Left ventricle myocardium inferior (tissue), 1 donor: ENCODE data around the gene SELENOK. TPM values are rescaled to one million over a fixed set of nuclear protein-coding genes. Genes with fewer than 3 reads are reported as not detected.

Source experiments
- DNase-seq: peaks from one replicate; pipeline ENCODE4 v3.0.0-alpha.2; 2020
- H3K27ac ChIP-seq: fragments of 200-600 bp; replicated peaks from 2 replicates; pipeline ENCODE4 v1.8.0; 2021
- H3K27me3 ChIP-seq: fragments of 200-600 bp; 2 replicates; pipeline ENCODE4 v1.8.0; 2021; ENCODE audit warnings: low read depth
- H3K36me3 ChIP-seq: fragments of 200-600 bp; 2 replicates; pipeline ENCODE4 v1.8.0; 2021
- H3K4me1 ChIP-seq: fragments of 200-600 bp; 2 replicates; pipeline ENCODE4 v1.8.0; 2021
- H3K4me3 ChIP-seq: fragments of 200-600 bp; 2 replicates; pipeline ENCODE4 v1.8.0; 2021; ENCODE audit warnings: mild to moderate bottlenecking, moderate library complexity
- H3K9me3 ChIP-seq: fragments of 200-600 bp; replicated peaks from 2 replicates; pipeline ENCODE4 v1.8.0; 2021
- intact Hi-C: fragments of 100-400 bp; cut with micrococcal nuclease; formaldehyde crosslinking; loops from one replicate; pipeline ENCODE4 v1.11.0; 2022
- total RNA-seq: library from RNA; stranded (reverse); fragmentation: NEBNext Ultra II Directional; extraction: Animal tissue kit (Norgen Biotek cat#: 25700); gene quantifications from one replicate; pipeline ENCODE4 v1.2.1, GENCODE V29; 2021
- TF ChIP-seq, protein P1 (sequence below): fragments of 200-600 bp; IDR thresholded peaks from 2 replicates; pipeline ENCODE4 v1.8.0; 2021; ENCODE audit warnings: antibody characterized with exemption, mild to moderate bottlenecking, borderline replicate concordance
- donor health status: DM: no; HTN: yes; CAD: no; lungs with severe emphysema.

SELENOK gene
- total RNA-seq, 1 donor from 2014 or later = 126 TPM

DNA sequence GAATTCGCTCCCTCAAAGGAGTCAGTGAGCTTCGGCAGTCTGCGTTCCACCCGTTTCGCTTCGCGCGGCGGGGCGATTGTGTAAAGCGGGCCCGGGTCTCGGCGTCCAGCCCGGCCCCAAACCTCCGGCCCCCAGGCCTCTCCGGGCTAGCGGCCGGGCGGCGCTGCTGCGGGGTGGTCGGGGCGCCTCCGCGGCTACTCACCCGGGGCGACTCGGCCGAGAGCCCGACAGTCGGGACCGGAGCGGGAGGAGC is 45.9 kb downstream of the SELENOK start:
- intact Hi-C loops = no loop called here
- DNase-seq = no peak
- TF ChIP-seq, protein P1, sequence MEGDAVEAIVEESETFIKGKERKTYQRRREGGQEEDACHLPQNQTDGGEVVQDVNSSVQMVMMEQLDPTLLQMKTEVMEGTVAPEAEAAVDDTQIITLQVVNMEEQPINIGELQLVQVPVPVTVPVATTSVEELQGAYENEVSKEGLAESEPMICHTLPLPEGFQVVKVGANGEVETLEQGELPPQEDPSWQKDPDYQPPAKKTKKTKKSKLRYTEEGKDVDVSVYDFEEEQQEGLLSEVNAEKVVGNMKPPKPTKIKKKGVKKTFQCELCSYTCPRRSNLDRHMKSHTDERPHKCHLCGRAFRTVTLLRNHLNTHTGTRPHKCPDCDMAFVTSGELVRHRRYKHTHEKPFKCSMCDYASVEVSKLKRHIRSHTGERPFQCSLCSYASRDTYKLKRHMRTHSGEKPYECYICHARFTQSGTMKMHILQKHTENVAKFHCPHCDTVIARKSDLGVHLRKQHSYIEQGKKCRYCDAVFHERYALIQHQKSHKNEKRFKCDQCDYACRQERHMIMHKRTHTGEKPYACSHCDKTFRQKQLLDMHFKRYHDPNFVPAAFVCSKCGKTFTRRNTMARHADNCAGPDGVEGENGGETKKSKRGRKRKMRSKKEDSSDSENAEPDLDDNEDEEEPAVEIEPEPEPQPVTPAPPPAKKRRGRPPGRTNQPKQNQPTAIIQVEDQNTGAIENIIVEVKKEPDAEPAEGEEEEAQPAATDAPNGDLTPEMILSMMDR = no peak
- Histone ChIP-seq H3K9me3 (no peaks in the 10 kb centered on the region), H3K27ac (peak overlapping the region; percentile 78), H3K36me3 (no peaks in the 10 kb centered on the region), H3K27me3 (peaks cover 51% of the 10 kb centered on the region), H3K4me1 (peaks cover 30% of the 10 kb centered on the region), H3K4me3 (peak overlapping the region; percentile 81)

DNA sequence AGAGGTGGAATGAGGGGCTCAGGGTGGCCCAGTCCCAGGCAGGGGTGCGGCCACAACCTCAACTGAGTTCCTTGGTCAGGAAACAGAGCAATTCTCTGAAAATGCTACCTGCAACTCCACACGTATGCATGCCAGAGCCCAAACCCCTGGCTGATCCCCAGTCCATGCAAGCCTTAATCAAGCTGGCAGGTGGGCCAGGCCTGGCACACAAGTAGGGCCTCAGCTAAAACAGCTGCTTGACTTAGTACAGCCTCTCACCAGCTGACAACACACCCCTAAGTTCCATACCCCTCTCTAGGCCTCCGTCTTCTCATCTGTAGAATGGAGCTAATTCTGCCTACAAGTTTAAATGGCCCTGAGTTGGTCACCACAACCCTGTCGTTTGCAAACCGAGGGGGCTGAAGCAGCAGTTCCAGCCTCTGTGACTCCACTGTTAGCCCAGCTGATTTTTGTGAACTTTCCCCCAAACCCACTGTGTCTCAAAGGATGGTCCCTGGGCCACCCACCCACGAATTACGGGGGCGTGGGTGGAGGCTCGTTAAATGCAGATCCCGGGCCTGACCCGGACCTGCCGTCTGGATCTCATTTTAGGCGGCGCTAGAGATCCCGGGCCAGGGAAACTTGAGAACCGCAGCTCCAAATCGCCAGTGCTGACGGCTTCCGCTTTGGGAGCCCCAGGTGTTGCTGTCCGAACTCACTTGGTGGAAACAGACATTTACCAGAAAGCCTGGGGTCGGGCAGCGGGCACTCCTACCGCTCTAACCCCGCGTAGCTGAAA is 46.4 kb downstream of the SELENOK start:
- H3K4me1 ChIP-seq = peaks cover 30% of the 10 kb centered on the region
- peaks cover 51% of the 10 kb centered on the region for H3K27me3 ChIP-seq
- intact Hi-C loops = no loop called here
- H3K27ac ChIP-seq = peak overlapping the region; percentile 78
- peak overlapping the region; percentile 81 for H3K4me3 ChIP-seq
- H3K36me3 ChIP-seq = no peaks in the 10 kb centered on the region
- TF ChIP-seq, protein P1 = peak; percentile 38
- DNase-seq = peak; percentile 52
- no peaks in the 10 kb centered on the region for H3K9me3 ChIP-seq

DNA sequence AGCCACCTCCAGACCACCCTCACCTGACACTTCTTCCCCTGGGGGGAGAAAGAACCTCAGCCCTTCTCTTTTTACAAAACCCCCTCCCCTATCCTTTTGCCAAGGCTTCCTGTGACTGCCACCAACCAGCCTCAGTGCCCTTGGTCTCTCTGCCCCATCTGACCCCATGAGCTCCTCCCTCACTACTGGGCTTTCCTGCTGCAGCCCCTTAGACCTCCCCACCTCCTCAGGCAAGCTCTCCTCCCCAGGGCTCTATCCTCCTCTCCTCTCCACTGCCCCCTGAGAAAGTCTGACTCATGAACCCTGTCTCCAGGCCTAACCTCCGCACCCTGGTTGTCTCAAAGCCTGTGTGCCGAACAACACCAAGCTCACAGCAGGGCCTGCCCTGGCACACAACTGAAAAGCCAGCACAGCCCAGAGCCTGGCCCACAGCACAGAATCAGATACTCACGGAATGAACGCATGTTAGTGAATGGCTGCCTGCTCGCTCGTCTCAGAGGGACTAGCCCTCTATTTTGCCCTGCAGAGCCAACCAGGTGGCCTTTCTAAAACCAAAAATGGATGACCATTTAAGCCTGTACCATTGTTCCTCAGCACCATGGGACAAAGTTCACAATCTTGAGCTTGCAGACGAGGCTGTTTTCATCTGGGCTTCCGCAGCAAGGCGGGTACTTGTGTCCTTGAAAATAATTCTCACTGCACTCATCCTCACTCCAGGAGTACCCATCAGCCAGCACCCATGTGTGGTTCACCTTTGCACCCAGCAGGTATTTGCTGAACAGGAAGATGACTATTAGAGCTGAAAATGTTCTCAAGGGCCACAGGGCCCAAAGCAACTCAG is 47.2 kb downstream of the SELENOK start:
- intact Hi-C loops = no loop called here
- DNase-seq = no peak
- Histone ChIP-seq H3K36me3 (no peaks in the 10 kb centered on the region), H3K27me3 (peaks cover 51% of the 10 kb centered on the region), H3K9me3 (no peaks in the 10 kb centered on the region), H3K27ac (no peak overlapping the region), H3K4me1 (peaks cover 30% of the 10 kb centered on the region), H3K4me3 (no peak overlapping the region)
- TF ChIP-seq, protein P1 = no peak

DNA sequence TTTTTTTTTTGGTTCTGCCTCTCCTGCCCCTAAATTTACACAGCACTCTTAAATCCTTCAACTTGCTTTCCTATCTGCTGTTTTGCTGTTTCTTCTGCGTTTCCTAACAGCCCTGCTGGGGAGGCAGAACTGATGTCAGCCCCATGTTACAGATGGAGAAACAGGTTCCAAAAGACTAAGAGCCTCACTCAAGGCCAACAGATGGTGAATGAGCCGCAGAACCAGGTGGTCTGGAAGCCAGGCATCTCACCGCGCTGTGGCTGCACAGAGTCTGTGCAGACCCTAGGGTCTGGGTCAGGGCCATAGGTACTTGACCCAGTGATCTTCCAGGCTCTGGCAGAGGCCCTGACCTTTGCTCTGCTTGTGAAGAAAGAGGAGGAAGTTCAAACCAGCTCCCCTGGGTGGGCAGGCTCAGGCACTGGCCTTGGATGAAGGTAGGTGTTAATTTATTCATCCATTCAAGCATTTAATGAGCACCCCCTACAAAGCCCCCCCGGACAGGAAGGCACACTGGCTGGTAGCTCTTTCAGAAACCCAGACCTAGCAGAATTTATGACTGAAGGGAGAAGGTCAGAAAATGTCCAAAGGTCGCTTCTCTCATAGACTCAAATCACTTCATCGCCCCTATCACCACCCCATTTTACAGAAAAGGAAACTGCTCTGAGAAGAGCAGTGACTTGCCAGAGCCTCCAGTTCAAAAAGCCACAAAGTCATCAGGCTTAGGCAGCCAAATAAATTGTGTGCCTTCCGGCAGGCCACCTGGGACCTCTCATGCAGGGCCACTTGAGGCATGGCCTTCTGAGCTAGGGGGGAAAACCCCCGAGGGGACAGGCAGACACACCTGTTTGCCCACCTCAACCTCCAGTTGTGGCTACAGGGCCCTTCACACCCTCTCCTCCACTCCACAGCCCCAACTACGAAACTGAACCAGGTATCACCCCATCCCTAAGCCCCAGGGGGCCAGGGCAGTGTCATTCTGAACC is 48.2 kb downstream of the SELENOK start:
- Histone ChIP-seq H3K4me3 (no peak overlapping the region), H3K36me3 (no peaks in the 10 kb centered on the region), H3K9me3 (no peaks in the 10 kb centered on the region), H3K4me1 (peaks cover 30% of the 10 kb centered on the region), H3K27ac (no peak overlapping the region), H3K27me3 (peaks cover 44% of the 10 kb centered on the region)
- TF ChIP-seq, protein P1 = no peak
- DNase-seq = no peak
- intact Hi-C loops = no loop called here
